Measurements from ENCODE around the gene PLCL1. TPM values are rescaled to one million over a fixed set of nuclear protein-coding genes. Genes with fewer than 3 reads are reported as not detected.
A peak's percentile ranks its signal among the peaks of the same experiment; 100 is the strongest.

The PLCL1 gene
- total and polyA plus RNA-seq, 5 experiments from 2014 or later: 3.0 to 8.8 (median 4.8) TPM

GRCh38 chr2:198077477-198077876, 273.1 kb downstream of the PLCL1 start:
- Mint-ChIP-seq H3K27ac (no peak overlapping the region), H3K27me3 (no peaks in the 10 kb centered on the region), H3K36me3 (peaks cover 0 to 6% (median 4%) of the 10 kb centered on the region in 3 donors), H3K9me3 (no peaks in the 10 kb centered on the region), H3K4me3 (no peak overlapping the region), H3K4me1 (peaks cover 0 to 1% (median 0%) of the 10 kb centered on the region in 4 donors)
- ATAC-seq (no peak), DNase-seq (no peak)
- POLR2A ChIA-PET: no interaction called here

- Mint-ChIP-seq H3K27ac (no peak overlapping the region), H3K9me3 (peaks cover 0 to 2% (median 0%) of the 10 kb centered on the region in 9 donors), H3K36me3 (peaks cover 18 to 26% (median 22%) of the 10 kb centered on the region in 3 donors), H3K27me3 (no peaks in the 10 kb centered on the region), H3K4me3 (no peak overlapping the region), H3K4me1 (peaks cover 0 to 2% (median 0%) of the 10 kb centered on the region in 4 donors)
- POLR2A ChIA-PET: no interaction called here
- DNase-seq (no peak), ATAC-seq (no peak)
Measured at GRCh38 chr2:198080879-198081765, 276.7 kb downstream of the PLCL1 start.

- peaks cover 25 to 26% (median 26%) of the 10 kb centered on the region in 3 donors for H3K36me3 Mint-ChIP-seq
- no peak overlapping the region for H3K4me3 Mint-ChIP-seq
- ATAC-seq (no peak), DNase-seq (no peak)
- POLR2A ChIA-PET: no interaction called here
- no peaks in the 10 kb centered on the region for H3K27me3 Mint-ChIP-seq
- H3K4me1 Mint-ChIP-seq: peaks cover 0 to 2% (median 0%) of the 10 kb centered on the region in 4 donors
- no peak overlapping the region for H3K27ac Mint-ChIP-seq
- H3K9me3 Mint-ChIP-seq: peaks cover 0 to 2% (median 0%) of the 10 kb centered on the region in 9 donors
Measured at GRCh38 chr2:198084156-198084555, 279.8 kb downstream of the PLCL1 start.

GRCh38 chr2:198096002-198096401, 291.6 kb downstream of the PLCL1 start:
- POLR2A ChIA-PET: no interaction called here
- DNase-seq: no peak
- peaks cover 0 to 8% (median 0%) of the 10 kb centered on the region in 4 donors for H3K4me1 Mint-ChIP-seq
- peaks cover 3 to 8% (median 6%) of the 10 kb centered on the region in 3 donors for H3K36me3 Mint-ChIP-seq
- no peak for ATAC-seq
- H3K4me3 Mint-ChIP-seq: no peak overlapping the region
- H3K9me3 Mint-ChIP-seq: no peaks in the 10 kb centered on the region
- no peaks in the 10 kb centered on the region for H3K27me3 Mint-ChIP-seq
- peak overlapping the region in 1 of 10 donors; percentile 6 for H3K27ac Mint-ChIP-seq

- Mint-ChIP-seq H3K4me1 (peaks cover 0 to 5% (median 0%) of the 10 kb centered on the region in 4 donors), H3K9me3 (no peaks in the 10 kb centered on the region), H3K27ac (no peak overlapping the region), H3K27me3 (no peaks in the 10 kb centered on the region), H3K36me3 (peaks cover 6 to 13% (median 11%) of the 10 kb centered on the region in 3 donors), H3K4me3 (no peak overlapping the region)
- no peak for DNase-seq
- POLR2A ChIA-PET: no interaction called here
- no peak for ATAC-seq
Measured at GRCh38 chr2:198096965-198097364, 292.6 kb downstream of the PLCL1 start.

- H3K36me3 Mint-ChIP-seq: peaks cover 13 to 18% (median 13%) of the 10 kb centered on the region in 3 donors
Measured at GRCh38 chr2:198097630-198098029, 293.2 kb downstream of the PLCL1 start.

GRCh38 chr2:198098386-198098785, 294.0 kb downstream of the PLCL1 start:
- Mint-ChIP-seq H3K4me1 (peaks cover 0 to 3% (median 0%) of the 10 kb centered on the region in 4 donors), H3K4me3 (no peak overlapping the region), H3K36me3 (peaks cover 14 to 21% (median 17%) of the 10 kb centered on the region in 3 donors), H3K27me3 (no peaks in the 10 kb centered on the region), H3K9me3 (no peaks in the 10 kb centered on the region), H3K27ac (no peak overlapping the region)
- POLR2A ChIA-PET: no interaction called here
- ATAC-seq: no peak
- DNase-seq: no peak

More at GRCh38 chr2:198097630-198098029, 293.2 kb downstream of the PLCL1 start:
- H3K27ac Mint-ChIP-seq: no peak overlapping the region
- H3K9me3 Mint-ChIP-seq: no peaks in the 10 kb centered on the region
- ATAC-seq (no peak), DNase-seq (no peak)
- no peak overlapping the region for H3K4me3 Mint-ChIP-seq
- H3K27me3 Mint-ChIP-seq: no peaks in the 10 kb centered on the region
- POLR2A ChIA-PET: no interaction called here
- H3K4me1 Mint-ChIP-seq: peaks cover 0 to 3% (median 0%) of the 10 kb centered on the region in 4 donors

- H3K27ac Mint-ChIP-seq: no peak overlapping the region
- no peak overlapping the region for H3K4me3 Mint-ChIP-seq
- H3K9me3 Mint-ChIP-seq: no peaks in the 10 kb centered on the region
- peaks cover 0 to 3% (median 0%) of the 10 kb centered on the region in 4 donors for H3K4me1 Mint-ChIP-seq
- ATAC-seq: no peak
- DNase-seq: no peak
- POLR2A ChIA-PET: no interaction called here
- H3K36me3 Mint-ChIP-seq: peaks cover 17 to 25% (median 20%) of the 10 kb centered on the region in 3 donors
- H3K27me3 Mint-ChIP-seq: no peaks in the 10 kb centered on the region
Measured at GRCh38 chr2:198098918-198099317, 294.5 kb downstream of the PLCL1 start.

- Mint-ChIP-seq H3K9me3 (no peaks in the 10 kb centered on the region), H3K27ac (no peak overlapping the region), H3K27me3 (no peaks in the 10 kb centered on the region), H3K4me1 (peaks cover 0 to 4% (median 0%) of the 10 kb centered on the region in 4 donors), H3K4me3 (no peak overlapping the region), H3K36me3 (peaks cover 31 to 36% (median 33%) of the 10 kb centered on the region in 3 donors)
- ATAC-seq (no peak), DNase-seq (no peak)
- POLR2A ChIA-PET: no interaction called here
Measured at GRCh38 chr2:198100346-198100745, 296.0 kb downstream of the PLCL1 start.

GRCh38 chr2:198101688-198102087, 297.3 kb downstream of the PLCL1 start:
- Mint-ChIP-seq H3K27ac (no peak overlapping the region), H3K36me3 (peaks cover 39 to 45% (median 40%) of the 10 kb centered on the region in 3 donors), H3K9me3 (no peaks in the 10 kb centered on the region), H3K4me3 (no peak overlapping the region), H3K27me3 (no peaks in the 10 kb centered on the region), H3K4me1 (peaks cover 0 to 4% (median 0%) of the 10 kb centered on the region in 4 donors)
- no peak for ATAC-seq
- POLR2A ChIA-PET: no interaction called here
- no peak for DNase-seq

- Mint-ChIP-seq H3K4me3 (no peak overlapping the region), H3K27me3 (no peaks in the 10 kb centered on the region), H3K9me3 (no peaks in the 10 kb centered on the region), H3K36me3 (peaks cover 39 to 45% (median 40%) of the 10 kb centered on the region in 3 donors), H3K4me1 (peaks cover 0 to 4% (median 0%) of the 10 kb centered on the region in 4 donors), H3K27ac (no peak overlapping the region)
- ATAC-seq (no peak), DNase-seq (no peak)
- POLR2A ChIA-PET: no interaction called here
Measured at GRCh38 chr2:198102120-198102519, 297.7 kb downstream of the PLCL1 start.

GRCh38 chr2:198102856-198103255, 298.5 kb downstream of the PLCL1 start:
- Mint-ChIP-seq H3K9me3 (no peaks in the 10 kb centered on the region), H3K27ac (no peak overlapping the region), H3K4me1 (peaks cover 0 to 4% (median 0%) of the 10 kb centered on the region in 4 donors), H3K4me3 (no peak overlapping the region), H3K27me3 (no peaks in the 10 kb centered on the region), H3K36me3 (peaks cover 40 to 47% (median 45%) of the 10 kb centered on the region in 3 donors)
- no peak for ATAC-seq
- DNase-seq: no peak
- POLR2A ChIA-PET: no interaction called here

GRCh38 chr2:198106621-198107385, 302.4 kb downstream of the PLCL1 start:
- no peaks in the 10 kb centered on the region for H3K9me3 Mint-ChIP-seq
- DNase-seq (no peak), ATAC-seq (no peak)
- no peak overlapping the region for H3K27ac Mint-ChIP-seq
- H3K4me1 Mint-ChIP-seq: peaks cover 0 to 1% (median 0%) of the 10 kb centered on the region in 4 donors
- H3K4me3 Mint-ChIP-seq: no peak overlapping the region
- peaks cover 37 to 43% (median 43%) of the 10 kb centered on the region in 3 donors for H3K36me3 Mint-ChIP-seq
- POLR2A ChIA-PET: no interaction called here
- no peaks in the 10 kb centered on the region for H3K27me3 Mint-ChIP-seq

All from naive thymus-derived CD8-positive, alpha-beta T cell (primary cell).